H1 (cell line): ENCODE measurements around the gene MMP17. TPM values are rescaled to one million over a fixed set of nuclear protein-coding genes. Genes with fewer than 3 reads are reported as not detected.

Source experiments
- ASH2L ChIP-seq: fragments of 200-600, 300-600 bp; sonication (generic); IDR thresholded peaks from one replicate; pipeline ENCODE4 v1.7.1; 2017; ENCODE audit warnings: low read length
- ATF3 ChIP-seq: IDR thresholded peaks from 2 replicates; pipeline ENCODE4 v1.6.1; 2011; ENCODE audit warnings: low read depth, mild to moderate bottlenecking, low read length; ENCODE audit not compliant: insufficient read depth
- BACH1 ChIP-seq: IDR thresholded peaks from 2 replicates; pipeline ENCODE4 v1.6.1; 2012; ENCODE audit warnings: low read length, improper control_type of control experiment
- CBX5 ChIP-seq: fragments of 300-800, 300-1000 bp; sonication (generic); IDR thresholded peaks from 2 replicates; pipeline ENCODE4 v1.7.1; 2016; ENCODE audit warnings: antibody characterized with exemption, low read length, low read depth
- CBX8 ChIP-seq: fragments of 300-800, 300-1000 bp; sonication (generic); IDR thresholded peaks from 2 replicates; pipeline ENCODE4 v1.7.1; 2016; ENCODE audit warnings: low read depth, low read length, borderline replicate concordance
- CTBP2 ChIP-seq: IDR thresholded peaks from 2 replicates; pipeline ENCODE4 v1.7.0; 2011; ENCODE audit warnings: borderline replicate concordance, mild to moderate bottlenecking, moderate library complexity, mixed read lengths, low read length; ENCODE audit not compliant: insufficient read depth, insufficient read length
- EP300 ChIP-seq, 2 experiments: IDR thresholded peaks; 1 replicate in 1 of 2; 2 replicates in 1 of 2; pipeline ENCODE4 v1.6.1; 2011 to 2012; ENCODE audit warnings: low read depth in 2 of 2, low read length in 2 of 2, mild to moderate bottlenecking in 2 of 2, borderline replicate concordance in 1 of 2, inconsistent platforms in 1 of 2, moderate library complexity in 1 of 2
- GABPA ChIP-seq: IDR thresholded peaks from 2 replicates; pipeline ENCODE4 v1.6.1; 2011; ENCODE audit warnings: mild to moderate bottlenecking, low read length, moderate library complexity, borderline replicate concordance; ENCODE audit not compliant: insufficient read depth
- JUND ChIP-seq: IDR thresholded peaks from 2 replicates; pipeline ENCODE4 v1.6.1; 2011; ENCODE audit warnings: mild to moderate bottlenecking, improper control_type of control experiment, low read length
- MAFK ChIP-seq: IDR thresholded peaks from 2 replicates; pipeline ENCODE4 v1.6.1; 2012; ENCODE audit warnings: low read depth, mild to moderate bottlenecking, improper control_type of control experiment, low read length
- MAX ChIP-seq: IDR thresholded peaks from 2 replicates; pipeline ENCODE4 v1.6.1; 2012; ENCODE audit warnings: inconsistent platforms
- NRF1 ChIP-seq: IDR thresholded peaks from 2 replicates; pipeline ENCODE4 v1.6.1; 2011; ENCODE audit warnings: mild to moderate bottlenecking, low read depth, low read length, improper control_type of control experiment
- POLR2AphosphoS5 ChIP-seq: IDR thresholded peaks from 2 replicates; pipeline ENCODE4 v1.6.1; 2011; ENCODE audit warnings: low read depth, low read length
- SIN3A ChIP-seq, 2 experiments: IDR thresholded peaks in 1 of 2; conservative IDR thresholded peaks in 1 of 2; 2 replicates each; pipeline ENCODE4 v1.6.1; 2011 to 2012; ENCODE audit warnings: low read length in 2 of 2, improper control_type of control experiment in 1 of 2, low read depth in 1 of 2, mild to moderate bottlenecking in 1 of 2
- SP1 ChIP-seq: IDR thresholded peaks from 2 replicates; pipeline ENCODE4 v1.6.1; 2011; ENCODE audit warnings: low read depth, low read length
- SP2 ChIP-seq: IDR thresholded peaks from 2 replicates; pipeline ENCODE4 v1.6.1; 2012; ENCODE audit warnings: mild to moderate bottlenecking, low read length, inconsistent platforms
- TAF1 ChIP-seq: IDR thresholded peaks from 2 replicates; pipeline ENCODE4 v1.6.1; 2011; ENCODE audit warnings: mild to moderate bottlenecking, low read depth, low read length
- TEAD4 ChIP-seq: IDR thresholded peaks from 2 replicates; pipeline ENCODE4 v1.6.1; 2012; ENCODE audit warnings: low read depth, low read length, inconsistent platforms, mixed read lengths
- USF2 ChIP-seq: IDR thresholded peaks from 2 replicates; pipeline ENCODE4 v1.6.1; 2011; ENCODE audit warnings: low read length, improper control_type of control experiment
- polyA plus RNA-seq, 7 experiments: library from polyadenylated mRNA; depleted of rRNA in 3 of 7; stranded (reverse) in 5 of 7; unstranded in 2 of 7; fragments of >200 nt in 5 of 7; fragments of 200-250 nt in 2 of 7; gene quantifications; 1 replicate in 5 of 7; 2 replicates in 1 of 7; 4 replicates in 1 of 7; pipeline versions ENCODE4 v1.2.1 to v1.2.3, GENCODE V29; 2011 to 2013; ENCODE audit warnings: missing spikeins in 2 of 7, mixed read lengths in 2 of 7
- total RNA-seq: library from RNA; stranded (reverse); fragmentation: NEBNext Ultra II Directional; extraction: Animal tissue kit (Norgen Biotek cat#: 25700); gene quantifications from 2 replicates; pipeline ENCODE4 v1.2.1, GENCODE V29; 2021

The MMP17 gene
- total and polyA plus RNA-seq, 2 of the 8 experiments (the other 6 are each of a cell fraction or from before 2014, with no cell fraction given) = 41.3 to 53.8 TPM

- TF ChIP-seq SP1 (no peak), ATF3 (no peak), ASH2L (no peak), JUND (peak; percentile 83), TEAD4 (peak; percentile 20; the same call in 1 of the 2 replicates), BACH1 (peak; percentile 80), CBX8 (no peak), GABPA (no peak), MAX (peak; percentile 35; the same call in 1 of the 2 replicates), NRF1 (no peak), USF2 (no peak), CBX5 (no peak), SIN3A (conservative IDR thresholded peaks at IDR 0.05 in 1 of 2, IDR thresholded peaks at IDR 0.05 in 1 of 2; ENCODE audit: low read depth in 1 of 2, low read length in 2 of 2) (no peak), SP2 (no peak), POLR2AphosphoS5 (no peak), CTBP2 (no peak), EP300 (IDR thresholded peaks at IDR 0.05; ENCODE audit: borderline replicate concordance in 1 of 2, low read depth in 2 of 2, low read length in 2 of 2) (no peak), MAFK (peak; percentile 62), TAF1 (no peak)
Measured at GRCh38 chr12:131783915-131784541, 44.2 kb upstream of the MMP17 start (continued).
